AG09319 (cell line): ENCODE measurements around the gene GLT1D1.

Experiments
- DNase-seq: peaks from one replicate; pipeline ENCODE4 v3.0.0-alpha.2; 2010; ENCODE audit warnings: low read depth; ENCODE audit errors: extremely low read depth
- CTCF ChIP-seq: IDR thresholded peaks from 2 replicates; pipeline ENCODE4 v1.5.1; 2011; ENCODE audit warnings: low read depth, mild to moderate bottlenecking, inconsistent platforms, low read length, moderate library complexity

The GLT1D1 gene

DNA sequence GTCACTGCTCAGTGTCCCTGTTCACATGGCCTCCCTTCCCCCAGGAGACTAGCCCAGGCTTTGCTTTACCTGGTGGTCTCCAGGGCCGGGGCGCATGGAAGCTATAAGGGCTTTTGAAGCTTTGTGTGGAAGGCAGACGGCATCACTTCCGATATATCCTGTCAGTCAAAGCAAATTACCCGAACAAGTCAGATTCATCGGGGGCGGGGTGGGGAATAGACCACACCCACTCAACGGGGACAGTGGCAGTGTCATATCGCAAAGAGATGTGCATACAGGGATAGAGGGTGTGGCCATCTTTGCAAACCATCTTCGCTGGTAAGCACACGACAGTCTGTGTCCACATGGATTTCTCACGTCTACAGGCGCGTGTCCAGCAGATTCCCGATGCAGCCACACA is 127.3 kb downstream of the GLT1D1 start:
- no peak for TF ChIP-seq CTCF
- DNase-seq: no peak

- no peak for TF ChIP-seq CTCF
- no peak for DNase-seq
Measured at GRCh38 chr12:128981971-128982533, 128.8 kb downstream of the GLT1D1 start.

- no peak for TF ChIP-seq CTCF
- DNase-seq: no peak
Measured at GRCh38 chr12:128982933-128983332, 129.7 kb downstream of the GLT1D1 start.

DNA sequence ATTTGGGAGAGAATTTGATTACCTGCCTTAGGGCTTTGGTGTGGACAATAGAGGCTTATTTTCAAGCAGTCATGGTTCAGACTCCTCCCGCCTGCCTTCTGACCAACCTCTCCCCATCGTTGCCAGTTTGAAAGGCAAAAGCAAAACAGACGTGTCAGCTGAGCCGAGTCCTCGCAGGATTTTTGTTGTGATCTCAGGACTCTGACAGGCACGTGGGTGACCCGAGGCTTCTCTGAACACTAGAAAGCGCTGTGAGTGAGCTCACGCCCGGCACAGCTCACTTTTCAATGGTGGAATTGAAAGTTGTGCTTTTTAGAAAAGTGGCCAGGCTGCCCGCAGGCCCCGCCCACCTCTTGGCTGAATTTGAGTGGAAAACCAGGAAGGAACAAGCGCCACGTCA is 130.1 kb downstream of the GLT1D1 start:
- TF ChIP-seq CTCF: no peak
- no peak for DNase-seq

- DNase-seq: no peak
- no peak for TF ChIP-seq CTCF
Measured at GRCh38 chr12:128986957-128987356, 133.7 kb downstream of the GLT1D1 start.

DNA sequence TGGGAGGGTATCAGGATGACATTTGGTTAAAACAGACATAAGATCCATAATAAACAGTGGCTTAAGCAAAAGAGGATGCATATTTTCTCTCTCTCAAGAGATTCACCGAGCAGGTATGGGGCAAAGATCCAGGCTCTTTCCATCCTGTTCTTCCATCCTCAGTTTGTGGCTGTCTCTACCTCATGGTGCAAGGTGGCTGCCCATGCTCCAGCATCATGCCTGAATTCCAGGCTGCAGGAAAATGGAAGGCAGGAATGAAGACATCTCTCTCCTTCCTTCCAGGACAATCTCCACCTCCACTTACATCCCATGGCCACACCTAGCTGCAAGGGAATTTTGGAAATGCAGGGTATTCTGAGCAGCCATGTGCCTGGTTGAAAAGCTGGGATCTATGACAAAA is 136.0 kb downstream of the GLT1D1 start:
- TF ChIP-seq CTCF: no peak
- no peak for DNase-seq

GRCh38 chr12:128991716-128992115 is 138.4 kb downstream of the GLT1D1 start:
- DNase-seq: no peak
- TF ChIP-seq CTCF: no peak
